Panc1 (cell line): ENCODE results near the gene CDC45. TPM values are rescaled to one million over a fixed set of nuclear protein-coding genes. Genes with fewer than 3 reads are reported as not detected.
"Not testable (repeated sequence)": the region's sequence is repeated elsewhere in the genome, so short reads cannot be mapped to it uniquely, and the experiment has no call there.

ENCODE experiments used
- ATAC-seq: fragments of 200-7000 bp; cut with Tn5 transposase; 2 replicates; pipeline ENCODE4 v1.9.1; 2020; ENCODE audit warnings: mild to moderate bottlenecking, moderate library complexity
- BruUV-seq: library from RNA; stranded (reverse); fragments of 400-500 nt; replicated peaks from 2 replicates; lab custom pipeline; 2021; lab: Mats Ljungman, UMichigan
- CTCF ChIA-PET: fragments of 300-600 bp; sonication (Branson Sonifier 250); formaldehyde crosslinking; loops from one replicate; lab custom pipeline; 2022; ENCODE audit warnings: antibody characterized with exemption; lab: Charles Lee
- POLR2A ChIA-PET: fragments of 300-600 bp; sonication (Branson Sonifier 250); formaldehyde crosslinking; loops from one replicate; lab custom pipeline; 2022; ENCODE audit warnings: antibody characterized with exemption; lab: Charles Lee
- DNase-seq: peaks from one replicate; pipeline ENCODE4 v3.0.0-alpha.2; 2010; ENCODE audit warnings: low read depth, low spot score
- H3K27ac ChIP-seq: 2 replicates; pipeline ENCODE4 v1.5.1; 2011; ENCODE audit warnings: mild to moderate bottlenecking, low read length, inconsistent platforms
- H3K27me3 ChIP-seq: fragments of 200-500 bp; sonication (Bioruptor generic); 2 replicates; pipeline ENCODE4 v1.6.0; 2014; ENCODE audit warnings: low read length, inconsistent platforms; ENCODE audit not compliant: control insufficient read depth, insufficient read depth
- H3K36me3 ChIP-seq: fragments of 200-500 bp; sonication (Bioruptor generic); 2 replicates; pipeline ENCODE4 v1.5.1; 2014; ENCODE audit warnings: inconsistent platforms, mild to moderate bottlenecking, low read length, moderate library complexity; ENCODE audit not compliant: control insufficient read depth, insufficient read depth
- H3K4me1 ChIP-seq: 2 replicates; pipeline ENCODE4 v1.5.1; 2011; ENCODE audit warnings: inconsistent platforms, mild to moderate bottlenecking, low read length, moderate library complexity; ENCODE audit not compliant: control insufficient read depth, insufficient read depth
- H3K4me3 ChIP-seq, 2 experiments: 2 replicates each; pipeline ENCODE4 v1.5.1; 2011 to 2012; ENCODE audit warnings: low read depth in 2 of 2, low read length in 2 of 2, mild to moderate bottlenecking in 2 of 2, inconsistent platforms in 1 of 2, moderate library complexity in 1 of 2
- H3K9me3 ChIP-seq: fragments of 200-500 bp; sonication (Bioruptor generic); 2 replicates; pipeline ENCODE4 v1.5.1; 2014; ENCODE audit warnings: low read depth, mild to moderate bottlenecking, inconsistent platforms, low read length, moderate library complexity; ENCODE audit not compliant: control insufficient read depth, insufficient read depth
- CTCF ChIP-seq: fragments of 450-650 bp; IDR thresholded peaks from 2 replicates; pipeline ENCODE4 v1.5.1; 2017; ENCODE audit warnings: mild to moderate bottlenecking
- POLR2AphosphoS5 ChIP-seq: IDR thresholded peaks from 2 replicates; pipeline ENCODE4 v1.6.1; 2012; ENCODE audit warnings: mild to moderate bottlenecking, low read depth, low read length, moderate library complexity
- REST ChIP-seq, 2 experiments: IDR thresholded peaks; 2 replicates each; pipeline ENCODE4 v1.6.1; 2011 to 2012; ENCODE audit warnings: low read depth in 2 of 2, control low read depth in 1 of 2, low read length in 1 of 2, mild to moderate bottlenecking in 1 of 2, moderate library complexity in 1 of 2; ENCODE audit not compliant: insufficient read depth in 1 of 2
- SIN3A ChIP-seq: IDR thresholded peaks from 2 replicates; pipeline ENCODE4 v1.6.1; 2012; ENCODE audit warnings: low read depth, mild to moderate bottlenecking, low read length, moderate library complexity, borderline replicate concordance; ENCODE audit not compliant: insufficient read depth
- TCF7L2 ChIP-seq: IDR thresholded peaks from 2 replicates; pipeline ENCODE4 v1.6.1; 2011; ENCODE audit warnings: mild to moderate bottlenecking, low read depth, low read length, inconsistent platforms
- in situ Hi-C: cut with HindIII; loops from 2 replicates; pipeline ENCODE4 v1.10.0; 2016; ENCODE audit warnings: low sequenced_read_pairs, low pct_unique_long_range_greater_than_20kb
- intact Hi-C: fragments of 100-400 bp; cut with micrococcal nuclease; formaldehyde crosslinking; loops from one replicate; pipeline ENCODE4 v1.10.0; 2022; ENCODE audit not compliant: unreplicated experiment
- total RNA-seq: library from RNA; stranded (reverse); gene quantifications from one replicate; pipeline ENCODE4 v1.2.1, GENCODE V29; 2021; ENCODE audit not compliant: unreplicated experiment

CDC45 gene
- total RNA-seq, 1 experiment from 2014 or later, result 26.1 TPM

- H3K36me3 ChIP-seq, CTCF ChIA-PET, DNase-seq, H3K27me3 ChIP-seq, ATAC-seq, H3K27ac ChIP-seq, intact Hi-C loops, H3K4me3 ChIP-seq, BruUV-seq, in situ Hi-C loops, POLR2A ChIA-PET, H3K9me3 ChIP-seq: not testable (repeated sequence)
- peaks cover 16% of the 10 kb centered on the region; the same call in 1 of the 2 replicates for H3K4me1 ChIP-seq
These were observed 34.3 kb upstream of the CDC45 start for GRCh38 chr22:19445279-19445982.

GRCh38 chr22:19446603-19447329, 33.0 kb upstream of the CDC45 start:
- ChIA-PET POLR2A (no interaction called here), CTCF (interaction anchor here (0.6 kb wide), 1 partner anchor 40 kb away, joined by 8 read pairs; no protein-coding TSS in a partner anchor)
- ATAC-seq (peak; percentile 49), DNase-seq (no peak)
- peak overlapping the region; percentile 76 for H3K27ac ChIP-seq
- H3K36me3 ChIP-seq, result no peaks in the 10 kb centered on the region; the same call in none of the 2 replicates
- intact Hi-C loops, result no loop called here
- in situ Hi-C loops, result no loop called here
- TF ChIP-seq SIN3A (no peak), TCF7L2 (no peak), POLR2AphosphoS5 (no peak), CTCF (no peak), REST (IDR thresholded peaks at IDR 0.05; ENCODE audit: insufficient read depth in 1 of 2, low read depth in 2 of 2, low read length in 1 of 2) (no peak)
- no peaks in the 10 kb centered on the region for H3K27me3 ChIP-seq
- H3K4me1 ChIP-seq, result peaks cover 16% of the 10 kb centered on the region; the same call in 1 of the 2 replicates
- no TSS peak for BruUV-seq
- H3K9me3 ChIP-seq, result no peaks in the 10 kb centered on the region
- H3K4me3 ChIP-seq, result peak overlapping the region; percentile 74 to 81
